GM06990 (cell line): ENCODE measurements around the gene AK8.

Source experiments
- DNase-seq: peaks from one replicate; pipeline ENCODE4 v3.0.0-alpha.2; 2011; ENCODE audit not compliant: insufficient read length; ENCODE audit errors: extremely low read depth
- H3K27me3 ChIP-seq: replicated peaks from 2 replicates; pipeline ENCODE4 v1.6.0; 2011; ENCODE audit warnings: low read length; ENCODE audit not compliant: control insufficient read depth, insufficient read depth
- H3K36me3 ChIP-seq: 2 replicates; pipeline ENCODE4 v1.5.1; 2011; ENCODE audit warnings: low read length; ENCODE audit not compliant: control insufficient read depth, insufficient read depth
- H3K4me3 ChIP-seq: replicated peaks from 2 replicates; pipeline ENCODE4 v1.5.1; 2011; ENCODE audit warnings: low read depth, mild to moderate bottlenecking, control low read depth, low read length
- CTCF ChIP-seq: IDR thresholded peaks from 2 replicates; pipeline ENCODE4 v1.5.1; 2011; ENCODE audit warnings: low read length, control low read depth, mild to moderate bottlenecking, inconsistent platforms; ENCODE audit not compliant: insufficient read depth, poor library complexity, severe bottlenecking

Gene AK8

DNA sequence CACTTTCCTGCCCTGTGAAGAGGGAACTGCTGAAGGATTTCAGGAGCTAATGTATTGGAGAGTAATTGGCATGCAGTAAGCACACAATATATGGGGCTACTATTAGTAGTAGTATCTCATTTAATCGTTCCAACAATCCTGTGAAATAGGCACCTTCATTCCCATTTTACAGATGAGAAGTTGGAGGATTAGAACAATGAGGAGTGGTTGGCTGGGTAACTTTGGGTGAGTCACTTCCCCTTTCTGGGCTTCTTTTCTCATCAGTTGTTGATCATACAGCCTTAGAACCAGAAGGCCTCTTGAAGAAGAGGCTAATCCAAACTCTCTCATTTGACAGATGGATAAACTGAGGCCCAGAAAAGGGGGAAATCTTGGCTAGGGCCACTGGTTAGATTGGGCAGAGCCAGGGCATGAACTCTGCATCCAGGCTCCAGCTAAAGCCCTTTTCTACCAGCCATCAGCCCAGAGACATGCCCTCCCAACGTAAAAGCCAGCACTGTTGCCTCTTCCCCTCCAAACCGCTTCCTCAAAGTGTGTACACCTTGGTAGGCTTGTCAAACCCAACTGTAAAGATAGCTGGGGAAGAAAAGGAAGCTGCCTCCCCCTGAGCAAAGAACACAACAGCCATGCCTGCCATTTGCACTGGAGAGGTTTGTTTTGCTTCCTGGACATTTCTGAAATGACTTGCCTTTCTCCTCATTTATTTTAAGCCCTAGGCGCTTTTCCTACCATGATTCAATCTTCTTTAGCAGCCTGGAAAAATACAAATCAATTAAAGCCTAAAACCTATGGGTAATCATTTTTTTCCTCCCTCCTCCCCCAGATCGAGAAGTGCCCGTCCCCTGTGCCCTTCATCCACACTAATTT is 1.6 kb upstream of the AK8 start:
- no peak for DNase-seq
- Histone ChIP-seq H3K36me3 (no peaks in the 10 kb centered on the region), H3K4me3 (no peak overlapping the region), H3K27me3 (no peaks in the 10 kb centered on the region)
- no peak for TF ChIP-seq CTCF

DNA sequence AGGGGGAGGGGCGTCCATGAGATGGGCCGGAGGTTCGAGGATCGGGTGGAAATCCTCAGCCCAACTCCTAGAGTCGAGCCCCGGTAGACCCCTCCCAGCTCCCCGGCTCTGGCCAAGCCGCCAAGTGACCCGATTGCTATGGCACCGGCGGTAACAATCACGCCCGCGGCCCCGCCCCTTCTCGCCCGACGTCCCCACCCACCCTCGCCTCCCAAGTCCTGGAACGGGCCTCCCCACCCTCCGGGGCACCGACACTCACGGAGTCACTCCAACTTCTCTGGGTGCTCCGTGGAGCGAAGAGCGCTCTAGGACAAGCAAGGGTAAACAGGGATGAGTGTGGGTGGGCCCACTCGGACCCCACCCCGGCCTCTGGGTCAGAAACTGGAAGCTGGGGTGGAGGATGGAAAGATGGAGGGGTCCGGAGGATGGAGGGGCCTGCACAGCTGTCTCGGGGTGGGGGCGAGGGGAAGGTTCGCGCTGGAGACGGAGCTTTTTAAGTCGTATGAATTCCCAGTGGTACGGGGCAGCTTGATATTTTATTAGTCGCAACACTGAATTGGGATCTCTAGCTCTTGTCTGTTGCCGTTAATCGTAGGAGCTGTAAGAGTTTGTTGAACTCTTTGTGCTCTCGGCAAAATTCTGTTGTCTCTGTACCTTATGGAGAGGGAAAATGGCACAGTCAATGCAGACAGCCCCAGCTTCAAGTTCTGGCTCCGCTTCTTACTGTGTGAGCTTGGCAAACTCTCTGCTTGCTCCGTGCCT is 792 bp upstream of the AK8 start, which contains the start of gene SPACA9:
Gene SPACA9 (plus strand): TSS at position 204 of the 762 bp plus-strand sequence. CDS start 5,050 bp downstream, outside the sequence.
- Histone ChIP-seq H3K4me3 (peak within 1 kb of the TSS; percentile 96), H3K27me3 (no peaks in the 10 kb centered on the region), H3K36me3 (no peaks in the 10 kb centered on the region)
- TF ChIP-seq CTCF: no peak
- peak; percentile 27 for DNase-seq

DNA sequence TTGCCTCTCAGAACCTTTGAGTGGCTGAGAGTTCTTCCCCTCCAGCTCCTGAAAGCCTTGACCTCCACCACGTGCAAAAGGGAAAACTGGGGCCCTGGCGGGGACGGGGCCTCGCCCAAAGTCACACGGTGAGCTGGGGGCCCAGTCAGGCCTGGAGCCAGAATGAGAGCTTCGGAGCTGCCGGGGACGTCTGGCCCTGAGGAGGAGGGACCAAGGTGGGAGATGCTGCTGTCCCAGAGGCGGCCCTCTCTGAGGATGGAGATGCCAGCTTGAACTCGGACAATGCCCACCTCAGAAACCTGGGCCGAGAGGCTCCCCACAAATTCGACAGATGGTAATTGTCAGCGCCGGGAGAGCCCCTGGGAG is 643 bp downstream of the AK8 start:
- Histone ChIP-seq H3K27me3 (no peaks in the 10 kb centered on the region), H3K4me3 (peak overlapping the region; percentile 96; the same call in 1 of the 2 replicates), H3K36me3 (no peaks in the 10 kb centered on the region)
- no peak for DNase-seq
- TF ChIP-seq CTCF: no peak

DNA sequence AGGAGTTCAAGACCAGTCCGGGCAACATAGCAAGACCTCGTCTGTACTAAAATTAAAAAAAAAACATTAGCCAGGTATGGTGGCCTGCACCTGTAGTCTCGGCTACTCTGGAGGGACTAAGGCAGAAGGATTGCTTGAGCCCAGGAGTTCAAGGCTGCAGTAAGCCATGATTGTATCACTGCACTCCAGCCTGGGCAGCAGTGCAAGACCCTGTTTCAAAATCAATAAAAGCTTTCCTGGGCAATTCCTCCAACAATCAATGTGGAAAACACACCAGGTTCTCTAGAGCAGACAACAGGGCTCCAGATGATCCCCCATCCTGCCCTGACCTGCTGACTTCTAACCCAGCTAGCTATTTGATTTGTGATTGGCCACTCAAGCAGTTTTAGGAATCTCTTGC is 1.2 kb downstream of the AK8 start:
- TF ChIP-seq CTCF: no peak
- no peak for DNase-seq
- H3K36me3 ChIP-seq: no peaks in the 10 kb centered on the region
- H3K27me3 ChIP-seq: no peaks in the 10 kb centered on the region
- H3K4me3 ChIP-seq: no peak overlapping the region

DNA sequence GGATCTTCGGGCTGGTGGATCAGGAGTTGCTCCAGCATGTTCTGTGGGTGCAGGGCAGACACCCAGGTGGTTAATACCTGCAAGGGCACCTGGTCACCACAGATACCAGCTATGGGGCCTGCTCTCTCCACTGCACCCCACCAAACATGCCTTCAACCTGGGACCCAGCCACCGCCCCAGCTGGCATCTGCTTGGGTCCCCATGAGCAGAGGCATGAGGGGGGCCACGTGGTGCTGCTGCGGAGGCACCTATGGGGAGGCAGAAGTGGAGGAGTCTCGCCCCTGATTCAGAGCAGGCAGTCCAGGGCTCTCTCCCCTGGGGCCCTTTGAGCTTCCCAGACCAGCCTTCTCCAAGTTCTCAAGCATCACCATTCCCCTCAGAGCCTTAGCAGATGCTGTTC is 2.9 kb downstream of the AK8 start:
- no peak overlapping the region for H3K4me3 ChIP-seq
- no peak for DNase-seq

More for the DNA sequence above, 2.9 kb downstream of the AK8 start:
- Histone ChIP-seq H3K36me3 (no peaks in the 10 kb centered on the region), H3K27me3 (no peaks in the 10 kb centered on the region)
- TF ChIP-seq CTCF: no peak
